Epithelial cell of esophagus (primary cell): ENCODE results near the gene MC1R.

Experiments
- DNase-seq: peaks from one replicate; pipeline ENCODE4 v3.0.0; 2010; ENCODE audit warnings: low read depth
- H3K4me3 ChIP-seq: 2 replicates; pipeline ENCODE4 v1.5.1; 2011; ENCODE audit warnings: mild to moderate bottlenecking, low read length, control low read depth
- CTCF ChIP-seq: IDR thresholded peaks from 2 replicates; pipeline ENCODE4 v1.5.1; 2011; ENCODE audit warnings: low read depth, mild to moderate bottlenecking, low read length, control low read depth, inconsistent platforms; ENCODE audit not compliant: insufficient read depth; ENCODE audit errors: missing control alignments

The MC1R gene

GRCh38 chr16:89880477-89881367 is 37.9 kb upstream of the MC1R start:
- peak; percentile 1 for TF ChIP-seq CTCF
- peak; percentile 92 for DNase-seq
- no peak overlapping the region for H3K4me3 ChIP-seq

GRCh38 chr16:89881368-89881730 is 37.3 kb upstream of the MC1R start:
- TF ChIP-seq CTCF: no peak
- no peak for DNase-seq
- no peak overlapping the region for H3K4me3 ChIP-seq

GRCh38 chr16:89883346-89884040 is 35.2 kb upstream of the MC1R start:
- no peak for DNase-seq
- no peak overlapping the region for H3K4me3 ChIP-seq

GRCh38 chr16:89884041-89884421 is 34.6 kb upstream of the MC1R start:
- no peak for DNase-seq
- TF ChIP-seq CTCF: no peak
- H3K4me3 ChIP-seq: no peak overlapping the region

More at GRCh38 chr16:89883346-89884040, 35.2 kb upstream of the MC1R start:
- TF ChIP-seq CTCF: no peak

- no peak for TF ChIP-seq CTCF
Observed at GRCh38 chr16:89887243-89887642, 31.4 kb upstream of the MC1R start.

GRCh38 chr16:89890200-89890599 is 28.5 kb upstream of the MC1R start:
- H3K4me3 ChIP-seq: no peak overlapping the region
- DNase-seq: no peak
- no peak for TF ChIP-seq CTCF

More at GRCh38 chr16:89887243-89887642, 31.4 kb upstream of the MC1R start:
- no peak for DNase-seq
- H3K4me3 ChIP-seq: no peak overlapping the region
